GM21825 (cell line): ENCODE results near the gene LOXL3.

Experiments used
- ATAC-seq: cut with Tn5 transposase; IDR thresholded peaks from one replicate; pipeline ENCODE4 v1.9.1; 2021; ENCODE audit warnings: mild to moderate bottlenecking, moderate library complexity; ENCODE audit not compliant: unreplicated experiment

The LOXL3 gene

GRCh38 chr2:74511104-74511989 lies 42.4 kb downstream of the LOXL3 start:
- no peak for ATAC-seq

GRCh38 chr2:74510272-74510671 lies 43.5 kb downstream of the LOXL3 start:
- ATAC-seq = no peak

GRCh38 chr2:74507926-74508520 lies 45.7 kb downstream of the LOXL3 start:
- peak; percentile 13 for ATAC-seq

GRCh38 chr2:74507145-74507925 lies 46.4 kb downstream of the LOXL3 start, which contains the start of gene PCGF1:
Gene PCGF1, minus strand, starts transcription at chr2:74507695. Its CDS starts 27 bp downstream, at chr2:74507668.
- ATAC-seq = peak; percentile 84

GRCh38 chr2:74505448-74506246 lies 48.1 kb downstream of the LOXL3 start:
- ATAC-seq = no peak

GRCh38 chr2:74504591-74504990 lies 49.2 kb downstream of the LOXL3 start:
- ATAC-seq = no peak

- ATAC-seq = no peak
Measured at GRCh38 chr2:74503506-74504475, 50.0 kb downstream of the LOXL3 start.

- ATAC-seq = peak; percentile 36
Measured at GRCh38 chr2:74502720-74503505, 50.8 kb downstream of the LOXL3 start.

GRCh38 chr2:74502147-74502719 lies 51.5 kb downstream of the LOXL3 start:
- ATAC-seq = no peak

- ATAC-seq = no peak
Measured at GRCh38 chr2:74501335-74502071, 52.2 kb downstream of the LOXL3 start.

GRCh38 chr2:74500578-74500946 lies 53.2 kb downstream of the LOXL3 start:
- ATAC-seq = no peak

GRCh38 chr2:74499940-74500577 lies 53.7 kb downstream of the LOXL3 start:
- no peak for ATAC-seq

GRCh38 chr2:74499267-74499939 lies 54.3 kb downstream of the LOXL3 start, which contains the start of gene LBX2:
Gene LBX2, minus strand, starts transcription at chr2:74499603. Its CDS starts 66 bp downstream, at chr2:74499537.
- no peak for ATAC-seq

- no peak for ATAC-seq
Measured at GRCh38 chr2:74498500-74499266, 55.1 kb downstream of the LOXL3 start.

- ATAC-seq = no peak
Measured at GRCh38 chr2:74497777-74498499, 55.8 kb downstream of the LOXL3 start.
